ENCODE results near the gene WFDC1.

The WFDC1 gene

GRCh38 chr16:84369105-84369504 is 74.4 kb downstream of the WFDC1 start:
- Histone ChIP-seq H3K9me3 (ENCODE audit: insufficient read depth, low read length) (no peaks in the 10 kb centered on the region), H3K9ac (ENCODE audit: low read length) (no peak overlapping the region), H3K36me3 (replicated peaks; ENCODE audit: low read depth, low read length) (no peaks in the 10 kb centered on the region), H3K79me2 (ENCODE audit: low read length) (no peaks in the 10 kb centered on the region), H3K4me2 (ENCODE audit: low read length) (no peak overlapping the region), H3K4me3 (ENCODE audit: low read length) (no peak overlapping the region), H3K4me1 (ENCODE audit: low read length) (peaks cover 5% of the 10 kb centered on the region; the same call in 1 of the 2 replicates), H3K27me3 (ENCODE audit: low read depth, low read length) (peaks cover 8% of the 10 kb centered on the region; the same call in 1 of the 2 replicates), H3K27ac (ENCODE audit: low read length) (no peak overlapping the region), H2AFZ (ENCODE audit: low read depth, low read length) (no peak overlapping the region), H4K20me1 (ENCODE audit: insufficient read depth, low read length) (no peaks in the 10 kb centered on the region)
- TF ChIP-seq, protein P1, sequence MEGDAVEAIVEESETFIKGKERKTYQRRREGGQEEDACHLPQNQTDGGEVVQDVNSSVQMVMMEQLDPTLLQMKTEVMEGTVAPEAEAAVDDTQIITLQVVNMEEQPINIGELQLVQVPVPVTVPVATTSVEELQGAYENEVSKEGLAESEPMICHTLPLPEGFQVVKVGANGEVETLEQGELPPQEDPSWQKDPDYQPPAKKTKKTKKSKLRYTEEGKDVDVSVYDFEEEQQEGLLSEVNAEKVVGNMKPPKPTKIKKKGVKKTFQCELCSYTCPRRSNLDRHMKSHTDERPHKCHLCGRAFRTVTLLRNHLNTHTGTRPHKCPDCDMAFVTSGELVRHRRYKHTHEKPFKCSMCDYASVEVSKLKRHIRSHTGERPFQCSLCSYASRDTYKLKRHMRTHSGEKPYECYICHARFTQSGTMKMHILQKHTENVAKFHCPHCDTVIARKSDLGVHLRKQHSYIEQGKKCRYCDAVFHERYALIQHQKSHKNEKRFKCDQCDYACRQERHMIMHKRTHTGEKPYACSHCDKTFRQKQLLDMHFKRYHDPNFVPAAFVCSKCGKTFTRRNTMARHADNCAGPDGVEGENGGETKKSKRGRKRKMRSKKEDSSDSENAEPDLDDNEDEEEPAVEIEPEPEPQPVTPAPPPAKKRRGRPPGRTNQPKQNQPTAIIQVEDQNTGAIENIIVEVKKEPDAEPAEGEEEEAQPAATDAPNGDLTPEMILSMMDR (IDR thresholded peaks at IDR 0.05; ENCODE audit: low read depth, low read length): no peak
- TF ChIP-seq EZH2phosphoT487 (IDR thresholded peaks at IDR 0.05; ENCODE audit: low read depth): no peak

GRCh38 chr16:84369938-84370627 is 75.4 kb downstream of the WFDC1 start:
- no peak overlapping the region for H2AFZ ChIP-seq (ENCODE audit: low read depth, low read length)
- H3K36me3 ChIP-seq (replicated peaks; ENCODE audit: low read depth, low read length): no peaks in the 10 kb centered on the region
- no peaks in the 10 kb centered on the region for H3K79me2 ChIP-seq (ENCODE audit: low read length)
- H3K9me3 ChIP-seq (ENCODE audit: insufficient read depth, low read length): no peaks in the 10 kb centered on the region
- no peak overlapping the region for H3K27ac ChIP-seq (ENCODE audit: low read length)
- H3K4me2 ChIP-seq (ENCODE audit: low read length): no peak overlapping the region
- peaks cover 5% of the 10 kb centered on the region; the same call in 1 of the 2 replicates for H3K4me1 ChIP-seq (ENCODE audit: low read length)
- TF ChIP-seq, protein P1 (IDR thresholded peaks at IDR 0.05; ENCODE audit: low read depth, low read length): no peak
- no peak for TF ChIP-seq EZH2phosphoT487 (IDR thresholded peaks at IDR 0.05; ENCODE audit: low read depth)
- H3K9ac ChIP-seq (ENCODE audit: low read length): no peak overlapping the region
- no peak overlapping the region for H3K4me3 ChIP-seq (ENCODE audit: low read length)
- peaks cover 10% of the 10 kb centered on the region; the same call in 1 of the 2 replicates for H3K27me3 ChIP-seq (ENCODE audit: low read depth, low read length)
- no peaks in the 10 kb centered on the region for H4K20me1 ChIP-seq (ENCODE audit: insufficient read depth, low read length)

DNA sequence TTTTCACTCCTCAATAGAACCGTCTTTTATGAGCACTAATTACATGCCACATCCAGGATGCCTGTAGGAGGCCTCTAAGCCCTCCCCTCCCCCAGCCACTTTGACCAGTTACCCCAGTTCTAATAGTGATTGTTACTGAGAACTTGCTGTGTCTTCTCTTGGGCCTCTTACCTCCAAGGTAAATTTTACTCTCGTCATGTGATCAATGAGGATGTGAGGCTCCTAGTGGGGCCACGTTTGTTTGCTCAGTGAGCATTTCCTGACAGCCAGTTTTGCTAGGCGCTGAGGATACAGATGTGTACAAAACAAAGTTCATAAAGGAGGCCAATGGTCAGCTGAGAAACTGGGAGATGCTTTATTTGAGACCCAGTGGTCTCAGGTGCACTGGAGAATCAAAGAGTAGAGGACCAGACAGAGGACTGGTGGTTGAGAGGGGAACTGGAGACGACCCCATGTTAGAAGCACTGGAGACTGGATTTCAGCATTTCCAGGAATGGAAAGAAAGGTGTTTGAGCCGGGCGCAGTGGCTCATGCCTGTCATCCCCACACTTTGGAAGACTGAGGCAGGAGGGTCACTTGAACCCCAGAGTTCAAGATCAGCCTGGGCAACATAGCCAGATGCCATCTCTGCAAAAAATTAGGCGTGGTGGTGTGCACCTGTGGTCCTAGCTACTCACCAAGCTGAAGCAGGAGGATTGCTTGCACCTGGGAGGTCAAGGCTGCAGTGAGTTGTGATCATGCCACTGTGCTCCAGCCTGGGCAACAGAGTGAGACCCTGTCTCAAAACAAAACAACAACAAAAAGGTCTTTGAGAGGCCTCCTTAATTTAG is 76.3 kb downstream of the WFDC1 start:
- Histone ChIP-seq H3K36me3 (replicated peaks; ENCODE audit: low read depth, low read length) (no peaks in the 10 kb centered on the region), H3K9ac (ENCODE audit: low read length) (no peak overlapping the region), H3K4me3 (ENCODE audit: low read length) (no peak overlapping the region), H3K27me3 (ENCODE audit: low read depth, low read length) (peaks cover 16% of the 10 kb centered on the region), H2AFZ (ENCODE audit: low read depth, low read length) (no peak overlapping the region), H3K4me1 (ENCODE audit: low read length) (peaks cover 5% of the 10 kb centered on the region; the same call in 1 of the 2 replicates), H3K9me3 (ENCODE audit: insufficient read depth, low read length) (no peaks in the 10 kb centered on the region), H3K79me2 (ENCODE audit: low read length) (no peaks in the 10 kb centered on the region), H3K27ac (ENCODE audit: low read length) (no peak overlapping the region), H4K20me1 (ENCODE audit: insufficient read depth, low read length) (no peaks in the 10 kb centered on the region), H3K4me2 (ENCODE audit: low read length) (no peak overlapping the region)
- TF ChIP-seq, protein P1 (IDR thresholded peaks at IDR 0.05; ENCODE audit: low read depth, low read length): no peak
- no peak for TF ChIP-seq EZH2phosphoT487 (IDR thresholded peaks at IDR 0.05; ENCODE audit: low read depth)

GRCh38 chr16:84371553-84371865 is 76.8 kb downstream of the WFDC1 start:
- Histone ChIP-seq H3K27ac (ENCODE audit: low read length) (no peak overlapping the region), H3K27me3 (ENCODE audit: low read depth, low read length) (peaks cover 16% of the 10 kb centered on the region)

More at GRCh38 chr16:84371553-84371865, 76.8 kb downstream of the WFDC1 start:
- Histone ChIP-seq H3K4me1 (ENCODE audit: low read length) (peaks cover 5% of the 10 kb centered on the region; the same call in 1 of the 2 replicates), H3K79me2 (ENCODE audit: low read length) (no peaks in the 10 kb centered on the region), H3K4me3 (ENCODE audit: low read length) (no peak overlapping the region), H4K20me1 (ENCODE audit: insufficient read depth, low read length) (no peaks in the 10 kb centered on the region), H3K9me3 (ENCODE audit: insufficient read depth, low read length) (no peaks in the 10 kb centered on the region), H3K36me3 (replicated peaks; ENCODE audit: low read depth, low read length) (no peaks in the 10 kb centered on the region), H3K4me2 (ENCODE audit: low read length) (no peak overlapping the region), H2AFZ (ENCODE audit: low read depth, low read length) (no peak overlapping the region), H3K9ac (ENCODE audit: low read length) (no peak overlapping the region)
- no peak for TF ChIP-seq EZH2phosphoT487 (IDR thresholded peaks at IDR 0.05; ENCODE audit: low read depth)
- TF ChIP-seq, protein P1 (IDR thresholded peaks at IDR 0.05; ENCODE audit: low read depth, low read length): no peak

Measured in OCI-LY3 (cell line).